Activated T-helper 1 cell treated with anti-CD3 and anti-CD28 coated beads, Interleukin-12 subunit alpha, Interleukin-12 subunit beta, Interleukin-2, Interleukin-4 antibody, amounts not matched to agents 30 ng/mL and 10 ng/mL and 1 ng/mL, durations not matched to agents 14 hours and 24 hours and 36 hours (primary cell): ENCODE results near the gene TTC21A. TPM values are rescaled to one million over a fixed set of nuclear protein-coding genes. Genes with fewer than 3 reads are reported as not detected.
A peak's percentile ranks its signal among the peaks of the same experiment; 100 is the strongest.

Experiments
- DNase-seq: peaks from one replicate; pipeline ENCODE4 v3.0.0; 2021; ENCODE audit warnings: low spot score
- H3K27ac Mint-ChIP-seq: one replicate; pipeline ENCODE4 v1.8.0; 2021; ENCODE audit warnings: mild to moderate bottlenecking, mixed read lengths
- H3K27me3 Mint-ChIP-seq: one replicate; pipeline ENCODE4 v1.8.0; 2022; ENCODE audit warnings: mild to moderate bottlenecking, moderate library complexity, mixed read lengths; ENCODE audit not compliant: insufficient read depth
- H3K36me3 Mint-ChIP-seq: one replicate; pipeline ENCODE4 v1.8.0; 2021; ENCODE audit warnings: low read depth, mixed read lengths
- H3K4me1 Mint-ChIP-seq: one replicate; pipeline ENCODE4 v1.8.0; 2021; ENCODE audit warnings: low read depth, mixed read lengths
- H3K4me3 Mint-ChIP-seq: one replicate; pipeline ENCODE4 v1.8.0; 2021; ENCODE audit warnings: mild to moderate bottlenecking, moderate library complexity, mixed read lengths
- H3K9me3 Mint-ChIP-seq: one replicate; pipeline ENCODE4 v1.8.0; 2021; ENCODE audit warnings: mixed read lengths
- intact Hi-C: fragments of 100-400 bp; cut with micrococcal nuclease; formaldehyde crosslinking; loops from one replicate; pipeline ENCODE4 v1.15.1; 2024
- total RNA-seq: library from RNA; stranded (reverse); gene quantifications from 2 replicates; pipeline ENCODE4 v1.2.3, GENCODE V29; 2022

TTC21A gene
- total RNA-seq, 1 donor from 2014 or later, result 1.0 TPM

DNA sequence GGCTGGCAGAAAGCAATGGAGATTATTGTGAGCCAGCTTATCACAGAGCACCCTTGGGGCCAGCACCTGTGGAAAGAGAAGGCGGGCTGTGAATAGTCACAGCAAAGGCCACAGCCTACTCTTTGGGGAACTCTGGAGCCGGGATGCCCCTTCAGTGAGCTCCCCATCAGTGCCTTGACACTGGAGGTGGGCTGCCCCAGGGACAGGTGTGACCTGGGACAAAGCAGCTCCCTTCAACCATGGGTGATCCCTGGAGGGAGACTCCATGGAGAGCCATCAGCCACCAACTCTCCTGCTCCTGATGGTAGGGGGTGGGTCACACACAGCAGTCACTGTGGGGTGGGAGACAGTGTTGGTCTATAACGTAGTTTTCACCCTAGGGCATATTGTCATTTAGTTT, 5.8 kb downstream of the TTC21A start:
- Mint-ChIP-seq H3K36me3 (peaks cover 5% of the 10 kb centered on the region), H3K27ac (no peak overlapping the region), H3K4me1 (peaks cover 13% of the 10 kb centered on the region), H3K9me3 (no peaks in the 10 kb centered on the region), H3K4me3 (no peak overlapping the region), H3K27me3 (peaks cover 8% of the 10 kb centered on the region)
- intact Hi-C loops, result no loop called here
- DNase-seq, result no peak

- DNase-seq, result no peak
- intact Hi-C loops, result no loop called here
- Mint-ChIP-seq H3K9me3 (no peaks in the 10 kb centered on the region), H3K4me3 (no peak overlapping the region), H3K36me3 (peaks cover 5% of the 10 kb centered on the region), H3K27ac (no peak overlapping the region), H3K27me3 (peaks cover 4% of the 10 kb centered on the region), H3K4me1 (peaks cover 1% of the 10 kb centered on the region)
These were observed 7.0 kb downstream of the TTC21A start for GRCh38 chr3:39114456-39114855.

GRCh38 chr3:39115870-39116269, 8.4 kb downstream of the TTC21A start:
- Mint-ChIP-seq H3K36me3 (peaks cover 4% of the 10 kb centered on the region), H3K9me3 (no peaks in the 10 kb centered on the region), H3K27me3 (peaks cover 4% of the 10 kb centered on the region), H3K27ac (no peak overlapping the region), H3K4me3 (no peak overlapping the region), H3K4me1 (no peaks in the 10 kb centered on the region)
- intact Hi-C loops, result no loop called here
- DNase-seq, result no peak

DNA sequence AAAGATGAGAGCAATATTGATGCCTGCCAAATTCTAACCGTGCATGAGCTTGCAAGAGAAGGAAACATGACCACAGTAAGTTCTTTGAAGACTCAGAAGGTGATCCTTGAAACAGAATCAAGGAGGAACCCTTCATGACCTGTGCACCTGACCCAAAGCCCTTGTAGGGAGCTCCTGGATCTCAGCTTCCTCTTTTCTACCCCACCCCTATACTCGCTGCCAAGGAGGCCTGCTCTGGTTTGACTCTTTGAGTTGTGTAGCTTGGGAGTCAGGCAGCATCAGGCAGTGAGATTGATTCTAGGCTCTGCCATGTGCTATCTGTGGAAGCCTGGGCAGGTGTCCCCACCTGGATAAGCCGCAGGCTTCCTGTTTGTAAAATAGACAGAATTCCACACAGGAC, 10.6 kb downstream of the TTC21A start:
- intact Hi-C loops, result no loop called here
- no peaks in the 10 kb centered on the region for H3K9me3 Mint-ChIP-seq
- H3K36me3 Mint-ChIP-seq, result peaks cover 4% of the 10 kb centered on the region
- H3K27me3 Mint-ChIP-seq, result peaks cover 7% of the 10 kb centered on the region
- no peak overlapping the region for H3K4me3 Mint-ChIP-seq
- H3K4me1 Mint-ChIP-seq, result no peaks in the 10 kb centered on the region
- H3K27ac Mint-ChIP-seq, result no peak overlapping the region
- DNase-seq, result no peak

DNA sequence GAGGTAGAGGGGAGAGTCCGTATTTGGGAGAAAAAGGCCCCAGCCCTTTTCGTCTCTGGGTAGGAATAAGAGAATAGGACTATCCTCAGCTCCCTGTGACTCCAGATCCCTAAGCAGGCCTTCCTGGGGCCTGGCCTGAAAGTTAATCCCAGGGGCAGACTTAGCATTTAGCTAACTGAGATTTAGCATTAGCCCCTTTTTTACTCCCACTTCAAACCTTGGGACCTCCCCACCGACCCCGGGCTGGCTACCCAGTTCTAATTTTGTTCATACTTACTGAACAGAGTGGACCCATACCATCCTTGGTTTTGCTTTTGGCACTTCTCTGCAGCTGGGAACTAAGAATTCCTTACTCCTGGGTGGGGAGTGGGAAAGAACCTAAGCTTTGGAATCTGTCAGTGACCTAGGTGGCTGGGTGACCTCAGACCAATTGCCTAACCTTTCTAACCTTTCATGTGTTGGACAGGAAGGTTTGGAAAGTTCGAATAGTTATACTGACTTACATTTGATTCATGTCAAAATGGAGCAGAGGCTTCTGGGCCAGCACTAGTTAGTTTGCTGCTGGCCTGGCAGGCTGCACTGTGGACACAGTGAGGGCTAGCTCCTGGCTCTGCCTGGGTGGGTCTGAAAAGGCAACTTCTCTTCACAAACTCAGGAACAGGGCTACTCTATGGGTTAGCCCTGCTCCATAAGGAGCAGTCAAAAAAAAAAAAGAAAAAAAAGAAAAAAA, 11.6 kb downstream of the TTC21A start:
- Mint-ChIP-seq H3K9me3 (no peaks in the 10 kb centered on the region), H3K4me3 (no peak overlapping the region), H3K36me3 (peaks cover 4% of the 10 kb centered on the region), H3K27me3 (peaks cover 11% of the 10 kb centered on the region), H3K4me1 (no peaks in the 10 kb centered on the region), H3K27ac (no peak overlapping the region)
- intact Hi-C loops, result no loop called here
- no peak for DNase-seq

DNA sequence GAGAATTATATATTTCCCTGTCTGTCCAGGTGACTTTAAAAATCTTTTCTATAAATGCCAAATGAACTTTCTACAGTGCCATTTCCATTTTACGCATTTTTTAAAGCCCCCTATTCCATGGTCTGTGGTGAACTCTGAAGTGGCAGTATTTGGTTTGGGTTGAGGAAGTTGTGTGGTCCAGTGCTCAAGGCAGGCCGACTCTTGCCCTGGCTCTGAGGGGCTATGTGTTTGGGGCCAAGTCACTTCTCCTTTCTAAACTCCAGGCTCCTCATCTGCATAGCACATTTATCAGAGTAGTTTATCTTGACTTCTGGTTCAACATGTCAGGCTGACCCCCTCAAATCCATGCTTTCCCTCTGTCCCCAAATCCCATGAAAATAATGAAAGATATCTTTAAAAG, 14.1 kb downstream of the TTC21A start:
- peaks cover 3% of the 10 kb centered on the region for H3K4me1 Mint-ChIP-seq
- no peaks in the 10 kb centered on the region for H3K9me3 Mint-ChIP-seq
- peaks cover 4% of the 10 kb centered on the region for H3K36me3 Mint-ChIP-seq
- no peak overlapping the region for H3K4me3 Mint-ChIP-seq
- no peak for DNase-seq
- intact Hi-C loops, result no loop called here
- H3K27ac Mint-ChIP-seq, result no peak overlapping the region
- peaks cover 14% of the 10 kb centered on the region for H3K27me3 Mint-ChIP-seq

- no peak overlapping the region for H3K27ac Mint-ChIP-seq
- H3K27me3 Mint-ChIP-seq, result peaks cover 12% of the 10 kb centered on the region
These were observed 15.3 kb downstream of the TTC21A start for GRCh38 chr3:39122813-39123212.

DNA sequence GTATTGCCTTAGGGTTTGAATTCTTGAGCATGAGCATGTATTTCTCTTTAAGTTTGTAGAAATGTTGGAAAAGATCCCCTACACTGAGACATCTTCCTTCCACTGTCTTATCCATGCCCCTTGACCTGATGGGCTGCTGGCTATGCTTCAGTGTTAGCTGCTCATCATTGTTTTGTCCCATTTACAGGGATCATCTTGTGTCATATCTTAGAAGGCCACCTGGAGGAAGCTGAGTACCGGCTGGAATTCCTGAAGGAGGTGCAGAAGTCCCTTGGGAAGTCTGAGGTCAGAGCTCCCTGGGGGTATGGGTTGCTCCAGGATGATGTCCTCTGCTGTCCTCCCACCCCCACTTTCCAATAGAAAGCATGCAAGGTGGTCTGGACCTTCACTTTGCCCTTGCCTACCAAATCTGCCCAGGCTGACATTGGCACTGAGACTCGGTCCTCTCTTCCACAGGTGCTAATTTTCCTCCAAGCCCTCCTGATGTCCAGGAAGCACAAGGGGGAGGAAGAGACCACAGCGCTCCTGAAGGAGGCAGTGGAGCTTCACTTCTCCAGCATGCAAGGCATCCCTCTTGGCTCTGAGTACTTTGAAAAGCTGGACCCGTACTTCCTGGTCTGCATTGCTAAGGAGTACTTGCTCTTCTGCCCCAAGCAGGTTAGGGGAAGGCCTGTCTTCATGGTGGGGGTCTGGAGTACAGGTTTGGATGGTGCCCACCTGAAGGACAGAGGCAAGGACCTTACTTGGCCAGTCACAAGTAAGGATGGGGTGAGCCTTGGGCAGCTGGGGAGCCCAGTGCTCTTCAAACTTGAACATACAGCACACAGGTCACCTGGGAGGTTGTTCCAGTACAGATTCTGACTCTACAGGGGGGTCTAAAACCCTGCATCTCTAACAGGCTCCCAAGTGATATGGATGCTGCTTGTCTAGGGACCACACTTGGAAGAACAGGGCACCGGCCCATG, 17.7 kb downstream of the TTC21A start:
- DNase-seq, result no peak
- intact Hi-C loops, result no loop called here
- H3K4me3 Mint-ChIP-seq, result no peak overlapping the region
- peaks cover 6% of the 10 kb centered on the region for H3K36me3 Mint-ChIP-seq
- H3K9me3 Mint-ChIP-seq, result no peaks in the 10 kb centered on the region
- H3K27me3 Mint-ChIP-seq, result peaks cover 12% of the 10 kb centered on the region
- H3K27ac Mint-ChIP-seq, result no peak overlapping the region
- H3K4me1 Mint-ChIP-seq, result peaks cover 22% of the 10 kb centered on the region

More at GRCh38 chr3:39122813-39123212, 15.3 kb downstream of the TTC21A start:
- peaks cover 15% of the 10 kb centered on the region for H3K4me1 Mint-ChIP-seq
- peaks cover 4% of the 10 kb centered on the region for H3K36me3 Mint-ChIP-seq
- no peak overlapping the region for H3K4me3 Mint-ChIP-seq
- intact Hi-C loops, result no loop called here
- no peak for DNase-seq
- H3K9me3 Mint-ChIP-seq, result no peaks in the 10 kb centered on the region

GRCh38 chr3:39125841-39126500, 18.5 kb downstream of the TTC21A start:
- Mint-ChIP-seq H3K27ac (no peak overlapping the region), H3K36me3 (peaks cover 6% of the 10 kb centered on the region), H3K9me3 (no peaks in the 10 kb centered on the region), H3K4me1 (peaks cover 23% of the 10 kb centered on the region), H3K4me3 (no peak overlapping the region), H3K27me3 (peaks cover 12% of the 10 kb centered on the region)
- intact Hi-C loops, result loop anchor here (1.0 kb wide), 1 partner anchor 162 kb away; no protein-coding TSS in a partner anchor
- no peak for DNase-seq

DNA sequence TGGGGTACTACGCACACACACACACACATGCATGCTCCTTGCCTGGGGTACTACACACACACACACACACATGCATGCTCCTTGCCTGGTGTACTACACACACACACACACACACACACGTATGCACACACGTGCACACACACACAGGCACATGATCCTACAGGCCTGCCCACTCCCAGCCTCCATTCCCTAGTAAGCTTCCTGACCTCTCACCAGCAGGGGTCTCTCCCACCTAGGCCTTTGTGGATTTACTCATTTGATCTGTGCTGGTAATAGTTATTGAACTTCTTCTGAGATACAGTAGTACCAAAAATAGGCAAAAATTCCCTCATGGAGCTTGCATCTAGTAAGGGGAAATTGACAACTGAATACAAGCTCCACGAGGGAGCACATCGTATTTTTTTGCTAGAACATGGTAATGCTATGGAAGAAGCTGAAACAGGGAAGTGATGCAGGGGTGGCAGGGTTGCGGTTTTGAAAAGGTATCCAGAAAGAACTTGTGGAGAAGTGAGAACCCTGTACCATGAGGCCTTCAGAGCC, 19.1 kb downstream of the TTC21A start:
- intact Hi-C loops, result loop anchor here (1.0 kb wide), 1 partner anchor 162 kb away; no protein-coding TSS in a partner anchor
- Mint-ChIP-seq H3K27me3 (peaks cover 12% of the 10 kb centered on the region), H3K27ac (no peak overlapping the region), H3K4me1 (peaks cover 28% of the 10 kb centered on the region), H3K4me3 (no peak overlapping the region), H3K36me3 (peaks cover 6% of the 10 kb centered on the region), H3K9me3 (no peaks in the 10 kb centered on the region)
- DNase-seq, result no peak

DNA sequence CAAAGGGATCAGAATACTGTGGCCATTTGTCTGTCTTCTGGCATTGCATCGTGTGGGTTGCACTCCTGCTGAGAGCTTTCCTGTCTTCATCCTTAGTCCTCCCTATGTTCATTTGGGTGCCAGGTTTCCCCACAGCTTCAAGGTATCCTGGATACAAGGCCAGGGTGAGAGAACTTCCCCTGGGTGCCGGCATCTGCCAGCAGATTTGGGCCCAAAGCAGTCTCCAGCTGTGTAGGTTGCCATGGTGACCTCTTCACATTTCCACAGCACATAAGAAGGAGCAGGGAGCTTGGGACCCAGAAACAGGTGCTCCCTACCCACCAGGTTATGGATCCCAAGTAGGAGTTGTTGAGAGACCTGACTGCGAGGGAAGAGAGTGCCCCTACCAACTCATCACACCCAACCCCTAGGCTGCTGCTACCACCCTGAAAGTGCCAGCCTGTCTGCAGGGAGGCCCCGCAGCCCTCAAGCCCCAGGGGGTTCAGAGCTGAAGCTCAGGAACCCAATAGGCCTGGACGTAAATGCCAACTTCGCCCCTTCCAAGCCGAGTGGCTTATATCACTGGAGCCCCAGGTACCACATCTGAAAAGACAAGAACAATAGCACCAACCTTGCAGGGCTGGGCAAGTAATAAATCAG, 19.9 kb downstream of the TTC21A start:
- Mint-ChIP-seq H3K36me3 (peaks cover 2% of the 10 kb centered on the region), H3K4me3 (no peak overlapping the region), H3K27ac (peak overlapping the region; percentile 3), H3K9me3 (no peaks in the 10 kb centered on the region), H3K4me1 (peaks cover 28% of the 10 kb centered on the region), H3K27me3 (peaks cover 8% of the 10 kb centered on the region)
- no peak for DNase-seq
- intact Hi-C loops, result no loop called here

DNA sequence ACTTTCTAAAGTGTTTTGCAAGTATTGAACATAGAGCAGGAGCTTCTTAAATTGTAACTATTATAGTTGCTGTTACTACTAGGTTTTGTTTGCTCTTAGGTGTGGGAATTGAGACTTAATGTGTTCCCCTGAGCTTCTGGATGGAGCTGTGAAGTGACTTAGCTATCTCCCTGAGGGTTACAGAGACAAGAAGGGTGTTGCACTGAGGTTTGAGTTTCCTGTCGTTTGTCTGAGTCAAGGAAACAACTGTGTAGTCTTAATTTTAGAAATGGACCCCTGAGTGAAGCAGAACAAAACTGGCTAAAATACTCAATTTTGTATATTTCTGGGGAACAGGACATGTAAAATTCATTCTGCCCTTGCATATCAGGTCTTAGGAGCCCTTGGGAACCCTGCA, 20.4 kb downstream of the TTC21A start:
- peaks cover 8% of the 10 kb centered on the region for H3K27me3 Mint-ChIP-seq
- peak overlapping the region; percentile 23 for H3K4me3 Mint-ChIP-seq
- no peaks in the 10 kb centered on the region for H3K9me3 Mint-ChIP-seq
- peaks cover 1% of the 10 kb centered on the region for H3K36me3 Mint-ChIP-seq
- no peak for DNase-seq
- peaks cover 28% of the 10 kb centered on the region for H3K4me1 Mint-ChIP-seq
- intact Hi-C loops, result no loop called here
- H3K27ac Mint-ChIP-seq, result peak overlapping the region; percentile 3
